ENCODE measurements around the gene MBD6.
"Not testable (repeated sequence)": the region's sequence is repeated elsewhere in the genome, so short reads cannot be mapped to it uniquely, and the experiment has no call there.

Gene MBD6

DNA sequence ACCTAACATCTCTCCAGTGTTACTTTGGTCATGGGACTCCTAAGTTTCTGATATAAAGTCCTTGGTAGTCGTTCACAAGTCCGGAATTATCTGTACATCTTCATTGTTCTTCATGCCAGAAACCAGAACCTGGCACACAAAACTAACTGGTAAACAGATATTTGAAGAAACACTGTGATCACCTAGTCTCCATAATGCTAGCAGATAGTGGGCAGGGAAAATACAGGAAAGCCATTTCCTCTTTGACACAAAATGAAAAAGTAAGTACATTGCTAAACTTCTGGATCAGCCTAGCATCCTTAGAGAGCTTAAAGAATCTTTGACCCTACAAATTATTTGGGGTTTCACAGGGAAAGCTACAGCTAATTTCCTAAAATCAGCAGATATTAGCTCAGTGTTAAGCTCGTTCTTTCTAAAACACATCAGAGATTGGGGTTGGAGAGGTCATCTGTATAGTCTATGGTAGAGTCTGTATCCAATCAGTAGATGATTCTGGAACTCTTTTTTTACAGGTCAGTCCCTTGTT, 7.2 kb upstream of the MBD6 start:
- no peak for DNase-seq

DNA sequence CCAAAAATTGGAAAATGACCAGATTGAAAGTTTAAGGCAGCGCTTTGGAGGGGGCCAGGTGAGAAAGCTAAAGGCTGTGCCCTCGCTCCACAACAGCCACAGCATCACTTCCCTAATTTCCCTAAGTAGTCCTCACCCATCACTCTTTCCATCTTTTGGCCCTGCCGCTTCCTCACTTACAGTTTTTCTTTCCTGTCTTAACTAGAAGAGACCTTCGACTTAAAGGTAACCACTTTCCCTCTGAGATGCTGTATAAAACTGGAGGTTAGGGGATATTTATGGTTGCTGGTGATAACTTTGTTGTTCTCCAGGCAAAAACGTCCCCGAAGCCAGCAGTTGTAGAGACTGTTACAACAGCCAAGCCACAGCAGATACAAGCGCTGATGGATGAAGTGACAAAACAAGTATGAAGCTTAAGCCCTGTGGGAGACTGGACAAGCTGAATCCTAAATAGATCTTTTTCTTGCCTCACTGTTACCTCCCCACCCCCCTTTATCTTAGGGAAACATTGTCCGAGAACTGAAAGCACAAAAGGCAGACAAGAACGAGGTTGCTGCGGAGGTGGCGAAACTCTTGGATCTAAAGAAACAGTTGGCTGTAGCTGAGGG, 6.6 kb upstream of the MBD6 start:
- DNase-seq: no peak

DNA sequence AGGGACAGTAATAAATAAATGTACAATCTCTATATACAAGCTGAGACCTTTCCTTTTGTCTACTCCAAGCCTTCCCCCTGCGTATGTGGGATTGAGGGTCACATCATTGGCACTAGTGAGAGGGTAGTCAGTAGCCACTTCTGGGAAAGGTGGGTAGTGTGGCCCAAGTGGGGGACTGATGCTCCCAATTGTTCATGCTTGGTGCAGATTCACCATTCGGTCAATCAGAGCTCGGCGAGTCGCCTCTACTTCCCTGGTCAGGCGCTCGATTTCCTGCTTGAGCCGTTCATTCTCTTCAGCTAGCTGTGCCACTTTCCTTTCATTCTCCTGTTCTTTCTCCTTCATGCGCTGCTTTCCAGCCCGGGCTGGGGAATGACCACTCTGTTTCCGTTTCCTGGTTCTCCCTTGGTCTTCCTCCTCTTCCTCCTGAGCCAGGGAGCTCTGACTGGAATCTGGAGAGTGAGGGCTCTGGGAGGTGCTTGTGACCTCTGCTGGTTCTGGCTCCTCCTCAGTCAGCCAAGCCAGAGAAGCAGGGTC, 5.9 kb upstream of the MBD6 start:
- no peak for DNase-seq

DNA sequence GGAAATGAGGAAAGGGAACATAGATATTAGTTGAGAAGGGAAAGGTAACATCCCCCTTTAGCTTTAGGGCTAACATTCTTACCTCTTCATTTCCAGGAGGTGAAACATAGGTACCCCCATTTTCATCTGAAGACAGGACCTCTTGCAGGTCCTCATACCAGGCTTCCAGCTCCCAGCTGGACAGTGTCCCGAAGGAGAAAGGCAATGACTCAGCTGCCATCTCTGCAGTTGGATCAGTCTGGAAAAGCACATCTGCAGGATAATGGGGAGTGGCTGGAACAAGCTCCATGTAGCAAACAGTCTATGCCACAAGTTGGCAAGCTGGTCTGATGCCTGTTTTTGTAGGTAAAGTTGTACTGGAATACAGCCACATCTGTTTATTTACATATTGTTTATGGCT, 5.4 kb upstream of the MBD6 start:
- DNase-seq: no peak

DNA sequence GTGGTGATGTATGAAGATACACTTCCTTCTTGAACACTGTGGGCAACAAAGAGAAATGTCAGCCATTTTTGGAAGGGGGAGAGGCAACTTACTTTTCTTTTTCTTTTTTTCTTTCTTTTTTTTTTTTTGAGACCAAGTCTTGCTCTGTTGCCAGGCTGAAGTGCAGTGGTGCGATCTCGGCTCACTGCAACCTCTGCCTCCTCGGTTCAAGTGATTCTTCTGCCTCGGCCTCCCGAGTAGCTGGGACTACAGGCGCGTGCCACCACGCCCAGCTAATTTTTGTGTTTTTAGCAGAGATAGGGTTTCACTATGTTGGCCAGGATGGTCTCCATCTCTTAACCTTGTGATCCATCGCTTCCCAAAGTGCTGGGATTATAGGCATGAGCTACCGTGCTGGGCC, 4.9 kb upstream of the MBD6 start:
- not testable (repeated sequence) for DNase-seq

DNA sequence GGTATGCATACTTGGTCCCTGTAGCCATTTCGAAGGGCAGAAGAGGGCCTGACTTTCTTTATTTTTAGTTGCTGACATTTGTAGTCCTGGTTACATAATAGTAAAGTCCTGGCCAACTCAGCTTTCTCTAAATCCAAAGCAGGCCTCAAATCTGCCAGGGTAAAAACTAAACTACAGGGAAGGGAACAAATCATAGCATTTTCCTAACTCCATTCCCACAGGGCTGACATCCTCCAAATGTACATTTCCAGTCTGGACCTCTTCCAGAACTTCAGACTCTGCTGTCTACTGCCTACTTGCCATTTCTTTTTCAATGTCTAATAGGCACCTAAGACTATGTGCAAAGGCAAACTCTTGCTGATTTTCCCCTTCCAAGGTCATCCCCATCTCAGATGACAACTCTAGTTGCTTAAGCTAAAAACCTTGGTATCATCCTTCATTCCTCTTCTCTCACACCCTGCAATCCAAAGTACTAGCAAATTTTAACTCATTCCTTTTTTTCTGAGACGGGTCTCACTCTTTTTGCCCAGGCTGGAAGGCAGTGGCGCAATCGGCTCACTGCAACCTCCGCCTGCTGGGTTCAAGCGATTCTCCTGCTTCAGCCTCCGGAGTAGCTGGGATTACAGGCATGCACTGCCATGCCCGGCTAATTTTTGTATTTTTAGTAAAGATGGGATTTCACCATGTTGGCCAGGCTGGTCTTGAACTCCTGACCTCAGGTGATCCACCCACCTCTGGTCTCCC, 4.3 kb upstream of the MBD6 start:
- DNase-seq: no peak

DNA sequence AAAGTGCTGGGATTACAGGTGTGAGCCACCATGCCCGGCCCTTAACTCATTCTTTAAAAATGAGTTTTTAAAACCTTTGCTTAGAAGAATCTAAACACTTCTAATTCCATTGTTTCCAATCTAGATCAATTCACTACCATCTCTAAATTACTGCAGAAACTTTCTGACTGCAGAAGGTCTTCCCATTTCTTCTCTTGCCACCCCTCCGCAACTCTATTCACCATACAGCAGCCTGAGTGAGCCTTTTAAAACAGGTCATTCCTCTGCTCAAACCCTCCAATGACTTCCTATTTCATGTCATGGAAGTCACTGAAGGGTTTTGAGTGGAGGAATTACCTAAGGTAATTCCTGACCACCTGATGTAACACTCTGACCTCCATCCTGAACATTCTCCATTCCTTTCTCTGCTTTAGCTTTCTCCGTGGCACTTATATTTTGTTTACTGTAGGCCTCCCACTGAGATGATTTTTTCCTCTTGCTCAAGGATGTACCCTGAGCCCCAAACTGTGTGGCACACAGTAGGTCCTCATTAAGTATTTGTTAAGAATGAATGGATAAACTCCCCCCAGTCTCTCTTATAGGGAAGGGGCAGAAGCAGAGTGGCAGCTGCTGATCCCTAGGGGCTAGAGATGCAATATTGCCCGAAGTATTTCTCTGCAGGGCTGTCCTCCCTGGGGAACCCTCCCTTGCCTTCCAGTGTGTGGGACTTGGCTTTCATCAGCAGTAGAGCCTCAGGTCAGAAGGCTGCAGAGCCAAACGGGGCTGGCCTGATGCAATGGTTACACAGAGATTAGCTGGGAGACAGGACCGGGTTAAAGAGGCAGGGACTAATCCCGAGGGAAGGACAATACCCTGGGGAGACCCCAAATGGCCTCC, 3.5 kb upstream of the MBD6 start:
- peak in 1 of 6 experiments; percentile 21 for DNase-seq

DNA sequence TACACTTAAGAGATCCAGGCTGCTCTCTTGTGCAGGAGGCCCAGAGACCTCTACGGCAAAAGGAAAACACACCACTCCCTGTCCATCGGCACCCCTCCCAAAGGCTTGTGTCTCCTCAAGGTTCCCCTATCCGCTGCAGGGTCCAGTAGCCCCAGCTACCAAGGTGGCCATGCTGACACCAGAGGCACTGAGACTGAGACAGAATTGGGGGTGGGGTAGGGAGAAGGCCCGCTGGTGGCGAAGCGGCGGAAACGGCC, 2.9 kb upstream of the MBD6 start:
- peak in 2 of 6 experiments; percentile 34 to 58 for DNase-seq

DNA sequence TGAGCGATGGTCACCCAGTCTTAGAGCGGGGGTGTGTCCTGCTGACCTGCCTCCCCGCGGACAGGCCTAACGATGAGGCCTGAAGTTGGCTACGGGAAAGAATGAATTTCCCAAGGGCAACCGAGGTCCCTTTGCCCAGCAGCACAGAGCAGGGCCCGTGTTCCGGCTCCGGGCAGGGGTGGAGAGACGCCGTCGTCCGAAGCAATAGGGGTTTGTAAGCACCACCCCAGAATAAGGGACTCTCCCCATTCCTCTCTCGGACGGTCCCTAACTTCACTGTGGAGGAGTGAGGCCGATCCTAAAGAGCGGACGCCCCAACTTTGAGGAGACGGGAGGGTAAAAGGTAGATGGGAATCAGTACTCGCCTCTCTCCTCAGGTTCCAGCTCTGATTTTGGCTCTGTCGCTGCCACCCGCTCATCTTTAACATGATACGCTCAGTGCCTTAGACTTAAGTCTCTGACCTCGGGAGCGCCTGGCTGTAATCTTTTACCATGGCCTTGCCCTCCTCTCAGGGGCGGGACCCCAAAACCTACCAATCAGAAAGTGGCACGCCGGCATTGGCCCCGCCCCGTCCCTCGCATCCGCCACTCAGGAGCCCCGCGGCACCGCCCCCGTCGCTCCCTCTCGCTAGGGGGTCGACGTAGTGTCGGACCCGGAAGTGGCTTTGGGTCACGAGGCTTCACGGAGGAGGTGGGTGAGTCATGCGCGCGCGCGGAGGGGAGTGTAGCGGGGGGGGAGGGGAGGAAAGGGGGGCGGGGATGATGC, 2.4 kb upstream of the MBD6 start, which contains the start of gene DDIT3:
Gene DDIT3 (minus strand): TSS at position 462 of the 766 bp plus-strand sequence. CDS start 3,108 bp downstream, outside the sequence.
- peak; percentile 98 to 100 (median 98) for DNase-seq

DNA sequence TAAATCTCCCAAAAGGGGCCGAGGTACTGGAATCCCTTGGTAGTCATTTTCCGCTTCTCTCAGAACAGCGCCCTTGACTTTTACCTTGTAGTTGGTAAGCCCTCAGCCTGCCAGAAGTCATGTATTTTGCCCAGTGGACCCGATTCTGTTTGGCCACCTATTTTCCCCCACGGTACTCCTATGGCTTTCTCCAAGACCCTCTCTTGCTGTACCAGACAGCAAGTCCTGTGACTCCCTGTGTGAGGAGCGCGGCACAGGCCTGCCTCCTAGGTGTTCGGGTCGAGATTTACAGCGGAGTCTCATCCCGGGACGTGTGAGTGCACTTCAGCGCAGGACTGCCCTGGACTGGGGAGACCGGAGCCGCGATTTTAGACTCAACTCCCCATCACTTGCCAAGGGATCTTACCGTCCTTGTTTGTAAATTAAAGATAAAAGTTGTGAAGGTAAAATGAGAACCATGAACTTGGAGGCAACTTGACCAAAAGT, 1.1 kb upstream of the MBD6 start:
- peak in 3 of 6 experiments; percentile 31 to 48 (median 46) for DNase-seq

DNA sequence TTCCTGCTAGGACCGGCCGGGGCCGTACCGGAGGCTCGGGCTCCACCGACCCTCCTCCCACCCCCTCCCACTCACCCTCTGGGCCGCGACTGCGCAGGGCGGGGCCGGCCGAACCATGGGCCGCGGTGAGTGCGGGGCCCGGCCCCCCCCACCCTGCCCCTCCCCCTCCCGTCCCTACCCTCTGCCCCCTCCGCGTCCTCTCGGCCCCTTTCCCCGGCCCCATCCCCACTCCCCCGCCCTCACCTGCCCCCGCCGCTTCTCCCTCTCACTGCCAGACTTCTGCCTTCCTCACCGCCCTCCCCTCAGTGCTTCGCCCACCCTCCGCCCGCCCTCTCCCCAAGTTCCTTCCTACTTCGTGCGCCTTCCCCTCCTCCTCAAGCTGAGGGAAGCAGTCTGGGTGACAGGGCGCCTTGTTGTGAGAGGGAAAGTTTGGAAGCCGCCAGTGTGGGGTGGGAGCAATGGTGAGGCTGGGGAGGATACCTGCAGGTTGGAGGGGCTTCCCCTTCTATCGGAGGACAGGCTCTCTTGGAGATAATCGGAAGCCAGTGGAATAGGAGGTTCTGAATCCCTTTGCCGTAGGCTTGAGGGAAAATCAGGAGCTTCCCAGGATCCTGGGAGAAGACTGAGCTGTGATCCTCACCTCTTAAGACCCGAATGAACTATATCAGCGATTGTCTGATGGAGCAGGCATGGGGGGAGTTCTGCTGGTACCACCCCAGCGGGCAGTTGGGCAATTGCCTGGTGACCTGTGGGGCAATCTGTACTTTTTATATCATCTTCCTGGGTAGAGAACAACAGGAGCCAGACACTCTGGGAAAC, 472 bp downstream of the MBD6 start:
- peak in 2 of 6 experiments; percentile 67 to 71 for DNase-seq

DNA sequence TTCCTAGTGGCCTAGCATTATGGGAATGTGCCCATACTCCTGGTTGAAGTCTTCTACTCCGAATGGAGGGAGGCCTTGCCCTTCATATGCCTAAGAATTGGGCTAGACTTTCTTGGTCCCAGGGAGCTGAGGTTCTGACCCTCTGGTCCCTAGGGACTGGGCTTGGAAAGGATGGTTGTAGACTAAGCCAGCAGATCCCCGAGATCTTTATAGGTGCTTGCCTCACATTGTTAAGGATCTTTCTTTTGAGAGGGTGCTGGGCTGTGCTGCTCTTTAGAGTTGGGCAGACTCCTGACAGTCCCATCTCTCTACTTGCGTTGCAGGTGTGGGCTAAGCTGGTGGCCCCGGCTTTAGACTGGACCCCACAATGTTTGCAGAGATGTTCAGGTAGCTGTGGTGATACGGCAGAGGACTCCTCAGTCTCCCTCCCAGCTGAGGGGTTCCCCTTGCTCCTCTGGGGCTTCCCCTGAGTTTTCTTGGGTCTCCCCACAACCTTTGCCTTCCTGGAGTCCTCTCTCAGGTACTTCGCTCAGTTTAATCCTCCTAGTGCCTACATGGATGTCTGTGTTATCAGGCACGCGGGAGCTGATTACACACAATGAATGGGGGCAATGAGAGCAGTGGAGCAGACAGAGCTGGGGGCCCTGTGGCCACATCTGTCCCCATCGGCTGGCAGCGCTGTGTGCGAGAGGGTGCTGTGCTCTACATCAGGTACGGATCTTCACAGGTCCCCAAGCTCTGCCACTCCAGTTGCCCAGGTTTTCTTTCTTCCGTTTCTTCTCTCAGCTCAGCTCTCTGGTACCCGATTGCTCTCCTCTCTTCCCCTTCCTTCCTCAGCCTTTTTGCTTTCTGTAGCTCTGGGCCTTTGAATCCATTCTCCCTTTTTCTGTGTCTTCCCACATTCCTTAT, 1.3 kb downstream of the MBD6 start:
- DNase-seq: peak in 3 of 6 experiments; percentile 17 to 31 (median 23)

DNA sequence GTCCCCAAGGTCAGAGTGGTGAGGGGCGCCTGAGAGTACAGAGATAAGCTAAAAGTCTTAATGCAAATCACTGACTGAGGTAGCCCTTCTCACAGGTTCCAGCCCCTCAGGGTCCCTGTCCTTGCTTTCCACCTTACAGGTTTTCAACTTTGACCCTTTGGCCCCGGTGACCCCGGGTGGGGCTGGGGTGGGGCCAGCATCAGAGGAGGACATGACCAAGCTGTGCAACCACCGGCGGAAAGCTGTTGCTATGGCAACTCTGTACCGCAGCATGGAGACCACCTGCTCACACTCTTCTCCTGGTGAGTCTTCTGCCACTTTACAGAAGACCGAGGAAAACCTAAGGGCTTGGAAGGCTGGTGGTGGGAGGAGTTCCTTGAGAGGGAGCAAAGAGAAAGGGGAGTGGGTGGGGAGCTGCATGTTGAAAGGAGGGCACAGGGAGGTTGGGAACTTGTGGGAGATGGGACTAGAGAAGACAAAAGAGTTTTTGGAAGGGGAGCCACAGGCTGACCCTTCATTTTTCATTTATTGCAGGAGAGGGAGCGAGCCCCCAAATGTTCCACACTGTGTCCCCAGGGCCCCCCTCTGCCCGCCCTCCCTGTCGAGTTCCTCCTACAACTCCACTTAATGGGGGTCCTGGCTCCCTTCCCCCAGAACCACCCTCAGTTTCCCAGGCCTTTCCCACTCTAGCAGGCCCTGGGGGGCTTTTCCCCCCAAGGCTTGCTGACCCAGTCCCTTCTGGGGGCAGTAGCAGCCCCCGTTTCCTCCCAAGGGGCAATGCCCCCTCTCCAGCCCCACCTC, 2.4 kb downstream of the MBD6 start:
- no peak for DNase-seq

DNA sequence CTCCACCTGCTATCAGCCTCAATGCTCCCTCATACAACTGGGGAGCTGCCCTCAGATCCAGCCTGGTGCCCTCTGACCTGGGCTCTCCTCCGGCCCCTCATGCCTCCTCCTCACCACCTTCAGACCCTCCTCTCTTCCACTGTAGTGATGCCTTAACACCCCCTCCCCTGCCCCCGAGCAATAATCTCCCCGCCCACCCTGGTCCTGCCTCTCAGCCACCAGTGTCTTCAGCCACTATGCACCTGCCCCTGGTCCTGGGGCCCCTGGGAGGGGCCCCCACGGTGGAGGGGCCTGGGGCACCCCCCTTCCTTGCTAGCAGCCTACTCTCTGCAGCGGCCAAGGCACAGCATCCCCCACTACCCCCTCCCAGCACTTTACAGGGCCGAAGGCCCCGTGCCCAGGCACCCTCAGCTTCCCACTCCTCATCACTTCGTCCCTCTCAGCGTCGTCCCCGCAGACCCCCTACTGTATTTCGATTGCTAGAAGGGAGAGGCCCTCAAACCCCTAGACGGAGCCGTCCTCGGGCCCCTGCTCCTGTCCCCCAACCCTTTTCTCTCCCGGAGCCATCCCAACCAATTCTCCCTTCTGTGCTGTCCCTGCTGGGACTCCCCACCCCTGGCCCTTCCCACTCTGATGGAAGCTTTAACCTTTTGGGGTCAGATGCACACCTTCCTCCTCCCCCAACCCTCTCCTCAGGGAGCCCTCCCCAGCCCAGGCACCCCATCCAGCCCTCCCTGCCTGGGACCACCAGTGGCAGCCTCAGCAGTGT, 3.2 kb downstream of the MBD6 start:
- DNase-seq: no peak

DNA sequence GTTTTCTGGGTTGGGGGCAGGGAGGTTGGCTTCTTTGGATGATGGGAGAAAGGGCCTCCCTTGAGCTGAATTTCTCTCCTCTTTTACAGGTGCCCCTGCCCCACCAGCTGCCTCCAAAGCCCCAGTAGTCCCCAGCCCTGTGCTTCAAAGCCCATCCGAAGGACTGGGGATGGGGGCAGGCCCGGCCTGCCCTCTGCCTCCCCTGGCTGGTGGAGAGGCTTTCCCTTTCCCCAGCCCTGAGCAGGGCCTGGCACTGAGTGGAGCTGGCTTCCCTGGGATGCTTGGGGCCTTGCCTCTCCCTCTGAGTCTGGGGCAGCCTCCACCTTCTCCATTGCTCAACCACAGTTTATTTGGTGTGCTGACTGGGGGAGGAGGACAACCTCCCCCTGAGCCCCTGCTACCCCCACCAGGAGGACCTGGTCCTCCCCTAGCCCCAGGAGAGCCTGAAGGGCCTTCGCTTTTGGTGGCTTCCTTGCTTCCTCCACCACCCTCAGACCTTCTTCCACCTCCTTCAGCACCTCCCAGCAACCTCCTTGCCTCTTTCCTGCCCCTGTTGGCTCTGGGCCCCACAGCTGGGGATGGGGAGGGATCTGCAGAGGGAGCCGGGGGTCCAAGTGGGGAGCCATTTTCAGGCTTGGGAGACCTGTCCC, 4.0 kb downstream of the MBD6 start:
- no peak for DNase-seq

DNA sequence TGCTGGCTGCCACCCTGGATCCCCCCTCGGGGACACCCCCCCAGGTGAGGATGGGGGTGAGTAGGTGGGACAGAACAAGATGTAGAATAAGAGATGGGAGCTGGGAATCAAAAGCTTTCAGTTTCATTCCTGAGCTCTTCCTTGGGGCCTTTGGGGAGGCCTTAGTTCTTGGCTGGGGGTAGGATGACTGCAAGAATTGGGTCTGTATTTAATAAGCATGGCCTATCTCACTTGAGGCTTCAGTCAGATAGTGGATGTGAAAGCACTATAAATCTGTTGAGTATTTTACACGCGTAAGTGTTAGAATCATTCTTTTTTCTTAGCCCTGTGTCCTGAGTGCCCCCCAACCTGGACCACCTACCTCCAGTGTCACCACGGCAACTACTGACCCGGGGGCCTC, 4.6 kb downstream of the MBD6 start:
- DNase-seq: no peak

DNA sequence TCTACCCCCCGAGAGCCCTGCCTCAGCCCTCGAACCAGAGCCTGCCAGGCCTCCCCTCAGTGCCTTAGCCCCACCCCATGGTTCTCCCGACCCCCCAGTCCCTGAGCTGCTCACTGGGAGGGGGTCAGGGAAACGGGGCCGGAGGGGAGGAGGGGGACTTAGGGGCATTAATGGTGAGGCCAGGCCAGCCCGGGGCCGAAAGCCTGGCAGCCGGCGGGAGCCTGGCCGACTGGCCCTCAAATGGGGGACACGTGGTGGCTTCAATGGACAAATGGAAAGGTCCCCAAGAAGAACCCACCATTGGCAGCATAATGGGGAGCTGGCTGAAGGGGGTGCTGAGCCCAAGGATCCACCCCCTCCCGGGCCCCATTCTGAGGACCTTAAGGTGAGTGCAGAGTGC, 5.6 kb downstream of the MBD6 start:
- DNase-seq: no peak

Data from stimulated activated naive CD4-positive, alpha-beta T cell (primary cell).